Measurements from ENCODE around the gene USP11.

GRCh38 chrX:47297874-47298273, 65.1 kb downstream of the USP11 start:
- TF ChIP-seq CTCF (IDR thresholded peaks at IDR 0.05) = no peak
- TF ChIP-seq POLR2A (IDR thresholded peaks at IDR 0.05) = peak in 1 of 4 donors; percentile 17

Measured in upper lobe of left lung (tissue), 4 donors.